ENCODE measurements around the gene ETV3L.
"Not testable (repeated sequence)": the region's sequence is repeated elsewhere in the genome, so short reads cannot be mapped to it uniquely, and the experiment has no call there.

- TF ChIP-seq CTCF (conservative IDR thresholded peaks at IDR 0.05); ZFX (IDR thresholded peaks at IDR 0.05): not testable (repeated sequence)
Measured at GRCh38 chr1:157059241-157059640, 40.4 kb downstream of the ETV3L start.

Measured in C4-2B (cell line).